HuH-7.5 (cell line): ENCODE measurements around the gene DMBX1.

Experiments
- DNase-seq: peaks from one replicate; pipeline ENCODE4 v3.0.0; 2011; ENCODE audit warnings: low spot score

Gene DMBX1

DNA sequence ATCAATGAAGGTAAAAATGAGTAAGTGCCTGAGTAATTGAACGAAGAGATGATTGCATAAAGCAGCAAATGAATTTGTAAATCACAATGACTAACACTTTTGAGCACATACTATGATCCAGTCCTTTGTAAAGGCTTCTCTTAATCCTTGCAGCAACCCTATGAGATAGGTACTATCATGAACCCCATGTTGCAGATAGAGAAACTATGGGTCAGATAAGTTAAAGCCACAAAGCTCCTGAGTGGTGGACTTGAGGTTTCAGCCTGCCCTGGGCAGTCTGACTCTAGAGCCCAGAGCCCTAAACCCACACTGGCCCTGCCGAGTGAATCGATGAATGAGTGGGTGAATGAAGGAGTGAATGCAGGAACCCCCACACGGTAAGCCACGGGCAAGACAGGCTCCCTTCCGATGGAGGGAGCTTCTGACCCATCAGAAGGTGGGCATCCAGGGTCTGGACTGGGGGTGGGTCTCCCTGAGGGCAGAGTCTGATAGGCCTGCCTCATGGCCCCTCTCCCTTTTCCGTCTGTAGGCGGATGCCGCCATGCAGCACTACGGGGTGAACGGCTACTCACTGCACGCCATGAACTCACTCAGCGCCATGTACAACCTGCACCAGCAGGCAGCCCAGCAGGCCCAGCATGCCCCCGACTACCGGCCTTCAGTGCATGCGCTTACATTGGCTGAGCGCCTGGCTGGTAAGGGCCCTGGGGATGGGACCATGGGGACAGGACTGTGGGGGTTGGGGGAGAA, 17.0 kb downstream of the DMBX1 start:
- no peak for DNase-seq

DNA sequence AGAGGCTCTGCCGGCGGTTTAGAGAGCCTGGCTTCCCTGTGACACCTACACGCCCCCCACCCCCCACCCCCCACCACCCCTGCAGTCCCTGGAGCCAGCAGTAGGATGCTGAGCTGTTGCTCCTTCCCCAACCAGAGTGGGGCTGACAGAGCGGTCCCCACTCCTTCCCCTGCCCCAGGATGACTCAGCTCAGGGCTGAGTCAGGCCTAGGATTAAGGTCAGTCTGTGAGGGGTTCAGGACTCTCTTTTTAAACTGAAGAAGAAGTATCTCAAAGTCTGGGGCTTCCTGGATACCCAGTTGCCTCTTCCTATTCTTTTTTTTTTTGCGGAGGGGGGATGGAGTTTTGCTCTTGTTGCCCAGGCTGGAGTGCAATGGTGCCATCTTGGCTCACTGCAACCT, 19.1 kb downstream of the DMBX1 start:
- DNase-seq = no peak

DNA sequence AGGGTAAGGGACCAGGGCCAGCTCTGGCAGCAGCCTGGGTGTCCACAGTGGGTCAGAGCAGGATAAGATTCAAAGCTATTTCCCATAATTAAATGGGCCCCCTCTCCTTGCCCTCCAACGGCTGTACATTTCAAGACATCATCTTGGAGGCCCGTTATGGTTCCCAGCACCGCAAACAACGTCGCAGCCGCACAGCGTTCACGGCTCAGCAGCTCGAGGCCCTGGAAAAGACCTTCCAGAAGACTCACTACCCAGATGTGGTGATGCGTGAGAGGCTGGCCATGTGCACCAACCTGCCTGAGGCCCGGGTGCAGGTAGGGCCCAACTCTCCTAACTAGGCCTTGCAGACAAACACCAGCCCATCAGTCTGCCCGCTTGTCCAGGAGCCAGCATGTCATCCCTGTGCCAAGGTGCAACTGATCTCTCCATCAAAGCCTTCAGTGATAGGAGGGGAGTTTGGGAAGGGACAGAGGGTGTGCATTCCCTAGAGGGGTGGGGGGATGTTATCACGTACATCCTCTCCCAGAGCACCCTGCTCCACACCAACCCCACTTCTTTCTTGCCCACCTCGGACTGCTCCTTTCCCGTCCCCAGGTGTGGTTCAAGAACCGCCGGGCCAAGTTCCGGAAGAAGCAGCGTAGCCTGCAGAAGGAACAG, 20.8 kb downstream of the DMBX1 start:
- DNase-seq = no peak

DNA sequence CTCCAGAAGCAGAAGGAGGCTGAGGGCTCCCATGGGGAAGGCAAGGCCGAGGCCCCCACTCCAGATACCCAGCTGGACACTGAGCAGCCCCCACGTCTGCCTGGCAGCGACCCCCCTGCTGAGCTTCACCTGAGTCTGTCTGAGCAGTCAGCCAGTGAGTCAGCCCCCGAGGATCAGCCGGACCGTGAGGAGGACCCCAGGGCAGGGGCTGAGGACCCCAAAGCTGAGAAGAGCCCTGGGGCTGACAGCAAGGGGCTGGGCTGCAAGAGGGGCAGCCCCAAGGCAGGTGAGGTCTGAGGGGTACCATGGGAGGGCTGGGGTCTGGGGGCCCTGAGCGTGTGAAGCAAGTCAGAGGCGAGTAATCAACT, 21.3 kb downstream of the DMBX1 start:
- no peak for DNase-seq

DNA sequence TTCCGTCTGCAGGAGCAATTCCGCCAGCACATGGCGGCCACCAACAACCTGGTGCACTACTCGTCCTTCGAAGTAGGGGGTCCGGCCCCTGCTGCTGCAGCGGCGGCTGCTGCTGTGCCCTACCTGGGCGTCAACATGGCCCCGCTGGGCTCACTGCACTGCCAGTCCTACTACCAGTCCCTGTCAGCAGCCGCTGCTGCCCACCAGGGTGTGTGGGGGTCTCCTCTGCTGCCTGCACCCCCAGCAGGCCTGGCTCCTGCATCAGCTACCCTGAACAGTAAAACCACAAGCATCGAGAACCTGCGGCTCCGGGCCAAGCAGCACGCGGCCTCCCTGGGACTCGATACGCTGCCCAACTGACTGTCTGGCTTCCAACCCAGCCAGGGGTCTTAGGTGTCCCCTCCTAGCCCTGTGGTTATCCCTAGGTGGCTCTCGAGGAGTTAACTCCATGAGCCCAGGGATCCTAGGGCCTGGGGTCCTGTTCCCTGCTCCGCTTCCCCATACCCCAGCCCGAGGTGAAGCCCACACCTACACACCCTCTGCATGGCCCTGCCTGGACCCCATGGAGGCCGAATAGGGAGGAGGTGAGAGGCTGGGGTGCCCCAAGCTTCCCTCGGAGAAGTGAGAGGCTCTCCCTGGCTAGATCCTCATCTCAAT, 22.6 kb downstream of the DMBX1 start:
- no peak for DNase-seq

DNA sequence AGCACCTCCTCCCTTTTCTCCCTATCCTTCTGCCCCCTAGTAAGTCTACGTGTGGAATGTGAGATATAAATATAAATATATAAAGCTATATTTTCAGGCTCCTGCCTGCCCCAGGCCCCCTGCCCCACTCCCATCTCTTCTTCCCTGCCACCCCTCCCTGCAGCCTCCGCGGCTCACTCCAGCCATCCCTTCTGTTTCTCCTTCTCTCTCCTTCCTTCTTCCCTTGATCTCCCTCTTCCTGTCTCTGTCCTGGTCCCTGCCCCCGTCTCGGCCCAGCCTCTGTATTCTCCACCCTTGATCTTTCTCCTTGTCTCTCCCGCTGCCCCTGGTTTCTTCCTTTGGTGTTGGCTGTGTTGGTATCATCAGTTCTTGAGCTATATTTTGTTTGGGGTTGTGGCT, 23.2 kb downstream of the DMBX1 start:
- no peak for DNase-seq

DNA sequence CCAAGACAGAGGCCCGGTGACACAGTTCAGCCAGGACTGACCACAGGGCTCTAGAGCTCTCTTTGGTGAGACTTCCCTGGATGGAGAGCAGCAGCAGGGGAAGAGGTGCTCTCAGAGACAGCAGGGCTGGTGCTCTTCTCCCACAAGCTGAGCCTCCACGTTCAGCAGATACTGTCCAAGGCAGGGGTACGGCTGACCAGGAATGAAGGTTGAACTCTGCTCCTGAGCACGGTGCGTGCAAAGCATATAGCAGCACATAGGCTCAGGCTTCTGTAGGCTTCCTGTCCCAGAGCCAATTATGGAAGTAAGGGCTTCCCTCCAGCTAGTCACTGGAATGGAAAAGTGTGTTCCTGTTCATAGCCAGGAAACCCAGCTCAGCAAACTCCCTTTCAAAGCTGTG, 23.9 kb downstream of the DMBX1 start:
- no peak for DNase-seq

DNA sequence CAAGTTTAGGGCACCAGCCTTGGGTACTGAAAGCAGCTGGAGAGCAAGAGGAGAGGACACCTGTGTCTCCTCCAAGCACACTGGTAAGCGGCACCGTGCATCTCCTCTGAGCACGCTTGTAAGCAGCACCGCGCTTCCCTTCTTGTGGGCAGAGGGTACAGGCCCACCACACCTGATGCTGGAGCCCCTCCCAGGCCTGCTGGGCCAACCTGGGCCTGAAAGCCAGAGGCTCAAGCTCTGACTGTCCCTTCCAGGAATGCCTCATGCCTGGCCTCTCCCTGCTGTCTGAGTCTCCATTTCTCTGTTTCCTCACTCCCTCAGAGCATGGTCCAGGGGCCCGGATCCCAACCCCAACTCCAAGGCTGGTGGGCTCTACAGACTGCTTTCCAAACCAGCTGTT, 25.9 kb downstream of the DMBX1 start:
- no peak for DNase-seq

DNA sequence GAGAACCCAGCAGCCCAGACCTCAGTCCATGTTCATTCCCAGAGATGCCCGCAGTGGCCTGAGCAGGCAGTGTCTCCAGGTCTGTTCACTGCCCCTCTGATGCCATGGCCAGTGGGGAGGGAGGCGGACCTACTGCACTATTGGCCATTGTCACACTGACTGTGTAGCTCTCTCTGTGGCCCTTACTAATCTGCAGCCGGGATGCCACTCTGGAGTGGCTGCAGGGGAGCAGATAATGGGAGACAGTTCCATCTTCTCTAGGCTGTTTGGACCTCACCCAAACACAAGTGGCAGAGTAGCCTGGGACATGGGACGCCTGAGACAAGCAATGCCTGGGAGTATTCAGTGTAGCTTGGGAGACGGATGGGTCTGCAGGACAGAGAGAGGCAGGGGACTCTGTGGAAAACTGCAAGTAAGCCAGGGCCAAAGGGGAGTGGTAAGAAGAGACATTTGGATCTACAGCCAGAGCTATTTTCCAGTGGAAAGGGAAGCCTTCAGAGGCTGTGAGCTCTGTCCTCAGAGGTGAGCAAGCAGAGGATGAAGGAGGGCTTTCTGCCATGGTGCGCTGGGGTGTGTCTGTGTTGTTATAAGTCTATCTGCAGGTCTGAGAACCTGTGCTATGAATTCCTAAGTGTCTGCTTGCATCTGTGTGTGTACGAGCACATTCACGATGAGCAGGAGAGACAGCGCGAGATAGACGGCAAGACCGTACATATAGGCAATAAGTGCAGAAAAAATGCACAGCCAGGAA, 26.7 kb downstream of the DMBX1 start:
- DNase-seq = no peak

DNA sequence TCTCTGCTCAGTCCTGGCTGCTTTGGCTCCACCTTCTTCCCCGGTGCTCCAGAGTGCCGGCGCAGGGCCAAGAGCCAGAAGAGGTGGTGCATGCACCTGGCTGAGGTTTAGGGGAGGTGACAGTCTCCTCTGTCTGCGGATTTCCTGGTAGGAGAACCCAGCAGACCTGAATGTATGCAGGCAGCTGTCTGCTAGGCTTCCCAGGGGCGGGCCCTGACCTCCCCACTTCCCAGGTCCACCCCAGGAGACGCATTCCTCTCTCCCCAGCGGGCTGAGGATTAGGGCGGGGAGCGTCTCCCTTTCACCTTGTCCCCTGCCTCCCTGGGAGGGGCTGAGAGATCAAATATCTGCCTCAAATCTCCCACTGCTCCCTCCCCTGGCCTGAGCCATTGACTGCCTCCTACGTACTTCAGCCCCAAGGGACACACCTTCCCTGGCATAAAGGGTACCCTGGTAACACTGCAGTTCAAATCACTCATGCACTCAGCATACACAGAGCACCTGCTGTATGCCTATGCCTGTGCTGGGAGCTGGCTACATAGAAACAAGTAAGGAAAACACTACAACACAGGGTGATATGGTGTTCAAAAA, 27.5 kb downstream of the DMBX1 start:
- DNase-seq = no peak

DNA sequence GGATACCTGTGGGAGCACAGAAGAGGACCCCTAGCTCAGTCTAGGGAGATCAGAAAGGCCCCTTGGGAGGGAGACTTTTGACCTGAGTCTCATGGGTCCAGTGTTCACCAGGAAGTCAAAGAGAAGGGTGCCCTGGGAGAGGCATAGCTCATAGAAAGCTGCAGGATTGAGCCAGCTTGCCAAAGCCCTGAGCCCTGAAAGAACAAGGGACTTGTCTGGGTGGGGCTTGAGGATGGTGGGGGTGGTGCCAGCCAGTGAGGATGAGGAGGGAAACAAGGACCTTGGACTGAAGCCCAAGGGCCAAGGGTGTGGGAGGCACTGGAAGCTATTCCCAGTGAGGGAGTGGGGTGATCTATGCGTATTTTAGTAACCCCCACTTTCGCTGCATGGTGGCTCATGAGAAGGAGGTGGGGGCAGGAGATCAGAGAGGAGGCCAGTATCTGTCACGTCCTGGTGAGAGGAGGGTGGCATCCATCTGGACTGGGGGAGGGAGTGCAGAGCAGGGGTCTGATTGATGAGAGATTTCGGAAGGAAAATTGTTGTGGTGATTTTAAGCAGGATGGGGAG, 28.4 kb downstream of the DMBX1 start:
- no peak for DNase-seq

DNA sequence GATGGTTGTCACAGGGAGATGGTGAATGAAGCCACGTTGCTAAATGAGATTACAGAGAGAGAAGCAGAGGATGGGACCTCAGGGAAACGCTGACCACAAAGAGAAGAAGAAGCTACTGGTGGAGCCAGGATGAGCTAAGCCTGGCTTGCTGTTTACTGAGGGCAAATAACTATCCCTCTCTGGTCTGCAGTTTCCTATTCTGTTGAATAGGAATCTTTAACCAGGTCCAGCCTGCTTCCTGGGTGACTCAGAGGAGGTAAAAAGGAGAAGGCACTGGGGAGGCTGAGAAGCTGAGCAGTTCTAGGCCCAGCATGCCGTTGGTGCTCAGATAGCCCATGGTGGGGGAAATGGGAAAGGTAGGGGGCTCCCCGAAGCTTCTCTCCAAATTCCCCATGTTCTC, 29.6 kb downstream of the DMBX1 start:
- no peak for DNase-seq

DNA sequence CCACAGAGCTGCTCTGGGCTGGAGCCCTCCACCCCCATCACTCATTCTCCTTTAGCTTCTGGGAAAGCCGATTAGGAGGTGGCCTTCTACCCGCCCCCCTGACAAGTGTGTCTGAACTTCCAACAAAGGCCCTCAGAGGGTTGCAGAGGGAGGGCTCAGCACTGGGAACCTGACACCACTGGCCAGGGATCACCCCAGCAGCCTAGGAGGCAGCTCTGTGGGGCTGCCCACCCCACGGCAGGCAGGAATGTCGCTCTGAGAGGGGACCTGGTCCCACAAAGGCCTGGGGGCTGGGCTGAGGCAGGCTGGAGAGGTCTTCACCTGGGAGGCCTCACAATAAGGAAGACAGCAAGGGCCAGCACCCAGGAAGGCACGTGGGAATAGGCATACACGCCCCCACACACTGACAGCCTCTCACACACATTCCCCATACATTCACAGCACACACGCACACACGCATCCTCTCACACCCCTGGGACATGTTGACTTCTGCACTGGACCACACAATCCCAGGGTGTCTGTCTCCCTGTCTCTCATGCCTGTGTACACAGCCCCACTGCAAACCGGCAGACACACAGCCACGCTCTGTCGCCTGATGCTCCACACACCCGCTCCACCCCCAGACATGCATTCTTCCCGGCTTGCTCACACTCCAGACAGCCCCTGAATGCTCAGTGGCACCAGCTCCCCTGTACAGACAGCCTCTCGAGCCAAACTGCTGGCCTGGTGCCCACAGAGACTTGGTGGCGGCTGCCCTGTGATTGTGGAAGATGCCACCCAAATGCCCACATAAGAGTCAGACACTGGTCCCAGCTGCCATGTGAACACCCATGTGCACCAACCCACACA, 30.7 kb downstream of the DMBX1 start:
- DNase-seq = no peak

DNA sequence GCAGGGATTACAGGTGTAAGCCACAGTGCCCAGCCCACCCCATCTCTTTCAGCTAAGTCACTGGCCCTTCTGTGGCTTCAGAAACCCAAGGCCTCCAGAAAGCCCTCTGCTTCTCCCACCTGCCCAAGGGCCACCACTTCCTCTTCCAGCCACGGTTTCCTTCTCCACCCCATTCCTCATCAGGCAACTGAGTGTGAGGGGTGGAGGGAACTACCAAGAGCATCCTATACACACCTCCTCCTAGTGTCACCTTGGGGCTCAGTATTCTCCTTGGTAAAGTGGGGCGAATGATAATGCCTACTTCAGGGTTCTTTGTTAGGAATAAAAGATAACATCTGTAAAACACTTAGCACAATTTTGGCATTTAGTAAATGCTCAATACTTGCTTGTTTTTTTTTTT, 31.8 kb downstream of the DMBX1 start:
- DNase-seq = no peak

DNA sequence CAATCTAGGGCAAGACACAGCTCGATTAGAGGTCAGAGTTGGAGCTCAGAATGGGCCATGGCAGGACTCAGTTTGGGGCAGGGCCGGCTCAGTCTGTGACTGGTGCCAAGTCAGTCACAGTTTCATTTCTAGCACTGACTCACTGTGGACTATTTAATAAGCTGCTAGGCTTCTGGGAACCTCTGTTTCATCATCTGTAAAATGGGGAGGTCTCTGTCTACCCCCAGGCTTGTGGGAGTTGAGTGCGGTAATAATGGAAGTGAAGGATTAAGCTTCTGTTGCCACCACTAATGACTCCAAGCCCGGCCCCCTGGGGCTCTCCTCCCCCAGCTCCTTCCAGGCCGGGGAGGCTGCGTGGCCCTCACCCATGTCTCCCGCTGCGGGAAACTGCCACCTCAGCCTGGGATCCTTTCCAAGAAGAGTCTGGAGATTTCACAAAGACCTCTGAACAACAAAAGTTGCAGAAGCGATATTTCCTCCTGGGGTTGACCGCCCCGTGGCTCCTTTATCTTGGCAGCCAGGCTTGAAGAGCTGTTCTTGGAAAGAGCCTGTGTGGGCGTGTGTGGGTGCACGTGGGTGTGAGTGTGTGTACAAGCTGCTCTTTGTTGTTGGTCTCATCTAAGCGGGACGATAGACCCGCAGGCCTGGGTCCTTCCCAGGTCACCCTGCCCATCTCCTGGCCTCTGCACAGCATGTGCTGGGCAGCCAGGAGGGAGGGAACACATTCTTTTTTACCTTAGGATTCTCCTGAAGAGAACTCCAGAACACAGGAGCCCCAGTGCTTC, 32.7 kb downstream of the DMBX1 start:
- DNase-seq = no peak

DNA sequence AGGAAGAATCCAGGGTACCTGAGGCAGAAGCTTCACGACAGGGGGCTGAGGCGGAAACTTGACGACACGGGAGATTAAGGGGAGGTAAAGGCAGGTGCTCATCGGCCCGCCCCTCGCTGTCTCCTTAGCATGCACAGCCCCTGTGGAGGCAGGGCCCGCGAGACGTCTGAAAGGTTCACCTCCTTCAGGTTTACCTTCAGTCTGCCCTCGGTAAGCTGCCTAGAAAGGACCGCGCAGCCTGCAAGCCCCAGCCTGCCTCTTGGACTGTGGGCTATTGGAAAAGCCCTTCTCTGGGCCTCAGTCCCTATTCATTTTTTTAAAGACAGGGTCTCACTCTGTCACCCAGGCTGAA, 33.3 kb downstream of the DMBX1 start:
- DNase-seq = no peak

DNA sequence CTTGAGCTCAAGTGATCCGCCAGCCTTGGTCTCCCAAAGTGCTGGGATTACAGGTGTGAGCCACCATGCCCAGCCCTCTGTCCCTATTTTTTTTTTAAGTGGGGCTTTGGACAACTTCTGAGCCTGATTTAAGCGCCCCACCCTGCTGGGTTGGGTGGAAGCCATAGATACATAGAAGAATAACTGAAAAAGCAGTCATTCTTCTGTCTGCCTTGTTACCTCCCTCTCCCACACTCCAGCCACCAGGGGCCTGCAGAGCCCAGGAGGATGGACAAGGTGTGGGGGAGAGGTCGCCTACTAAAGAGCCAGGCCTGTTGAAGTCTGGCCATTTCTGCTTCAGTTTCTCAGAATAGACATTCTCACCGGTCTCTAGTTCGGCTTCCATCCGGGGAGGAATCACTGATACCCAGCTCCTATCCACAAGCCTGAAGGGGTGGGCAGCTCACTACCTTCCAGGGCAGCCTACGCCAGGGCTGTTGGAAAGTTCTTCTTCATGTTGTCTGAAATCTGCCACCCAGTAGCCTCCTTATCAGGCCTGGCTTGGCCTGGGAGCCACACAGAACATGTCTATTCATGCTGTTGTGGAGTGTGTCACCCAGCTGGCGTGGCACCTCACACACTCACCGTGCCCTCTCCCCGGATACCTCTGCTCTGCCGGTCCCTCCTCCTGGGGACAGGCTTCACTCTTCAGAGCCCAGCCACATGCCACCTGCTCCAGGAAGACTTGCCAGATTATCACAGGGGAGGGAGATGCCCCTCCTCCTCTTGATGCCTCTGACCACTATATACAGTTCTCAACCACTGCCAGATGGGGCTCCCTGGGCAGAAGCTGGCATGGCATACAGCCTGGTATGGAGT, 34.1 kb downstream of the DMBX1 start:
- DNase-seq = no peak

DNA sequence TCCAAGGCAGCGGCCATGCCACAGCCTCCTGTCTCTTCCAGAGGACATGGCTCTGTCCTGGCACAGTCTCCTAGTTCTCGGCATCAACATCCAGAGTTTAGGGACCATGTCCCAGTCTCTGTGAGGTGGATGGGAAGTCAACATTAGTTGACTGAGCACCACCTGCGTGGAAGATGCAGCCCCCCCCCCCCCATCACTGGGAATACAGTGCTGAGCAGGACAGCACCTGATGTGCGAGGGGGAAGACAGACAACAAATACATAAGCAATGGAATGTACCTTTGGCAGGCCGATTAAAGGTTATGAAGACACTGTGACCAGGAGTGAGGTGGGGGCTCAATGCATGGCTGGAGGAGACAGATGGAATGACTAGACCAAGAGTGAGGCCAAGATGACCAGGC, 35.2 kb downstream of the DMBX1 start:
- no peak for DNase-seq

DNA sequence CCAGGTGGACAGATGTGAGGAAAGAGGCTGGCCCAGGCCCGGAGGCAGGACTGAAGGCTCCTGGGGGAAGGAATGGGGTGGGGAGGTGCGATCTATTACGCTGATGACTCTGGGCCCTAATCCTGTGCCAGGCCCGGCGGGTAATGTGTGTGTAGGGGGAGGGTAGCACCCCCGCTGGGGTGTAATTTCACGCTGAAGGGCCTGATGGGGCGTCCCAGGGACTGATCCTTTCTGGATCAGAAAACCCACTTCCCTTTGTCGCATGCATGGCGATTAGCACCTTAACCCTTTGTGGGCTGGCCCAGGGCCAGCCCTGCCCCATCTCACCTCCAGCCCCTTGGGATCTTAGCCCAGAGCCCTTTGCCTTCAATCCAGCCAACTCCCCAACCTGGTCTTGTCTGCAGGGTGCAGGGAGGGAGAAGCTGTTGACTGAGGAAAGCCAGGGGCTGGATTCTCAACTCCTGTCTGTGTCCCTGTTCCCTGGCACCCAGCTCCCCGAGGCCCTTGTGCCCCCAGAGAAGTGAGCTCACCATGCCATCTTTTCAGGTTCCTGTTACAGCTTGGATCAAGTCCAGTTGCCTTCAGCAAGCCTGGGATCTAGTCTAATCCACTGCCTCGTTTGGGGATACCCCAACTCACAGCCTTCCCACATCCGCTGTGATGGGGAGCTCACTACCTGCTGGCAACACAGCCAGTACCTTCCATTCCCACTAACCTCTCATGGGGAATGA, 35.8 kb downstream of the DMBX1 start:
- DNase-seq = no peak
